ENCODE results near the gene SPRYD7.
"Not testable (repeated sequence)": the region's sequence is repeated elsewhere in the genome, so short reads cannot be mapped to it uniquely, and the experiment has no call there.

Gene SPRYD7

GRCh38 chr13:49936075-49936967, at the start of gene SPRYD7:
Gene SPRYD7, minus strand, starts transcription at chr13:49936340. Its CDS starts 105 bp downstream, at chr13:49936235.
- DNase-seq (ENCODE audit: extremely low spot score, insufficient read length, low read depth) (peak; percentile 91), FAIRE-seq (peak; percentile 97)

GRCh38 chr13:49985129-49985528, 49.0 kb upstream of the SPRYD7 start:
- no peak for FAIRE-seq
- DNase-seq (ENCODE audit: extremely low spot score, insufficient read length, low read depth) = no peak

- no peak for DNase-seq (ENCODE audit: extremely low spot score, insufficient read length, low read depth)
Measured at GRCh38 chr13:49980266-49980665, 44.1 kb upstream of the SPRYD7 start.

GRCh38 chr13:49977992-49978391, 41.9 kb upstream of the SPRYD7 start:
- no peak for DNase-seq (ENCODE audit: extremely low spot score, insufficient read length, low read depth)
- no peak for FAIRE-seq

More at GRCh38 chr13:49980266-49980665, 44.1 kb upstream of the SPRYD7 start:
- no peak for FAIRE-seq

GRCh38 chr13:49976314-49977258, 40.4 kb upstream of the SPRYD7 start:
- FAIRE-seq (peak; percentile 94), DNase-seq (ENCODE audit: extremely low spot score, insufficient read length, low read depth) (peak; percentile 49)

GRCh38 chr13:49975826-49976225, 39.7 kb upstream of the SPRYD7 start:
- DNase-seq (ENCODE audit: extremely low spot score, insufficient read length, low read depth) (no peak), FAIRE-seq (no peak)

GRCh38 chr13:49972709-49973108, 36.6 kb upstream of the SPRYD7 start:
- no peak for FAIRE-seq

GRCh38 chr13:49967456-49967855, 31.3 kb upstream of the SPRYD7 start:
- no peak for FAIRE-seq
- no peak for DNase-seq (ENCODE audit: extremely low spot score, insufficient read length, low read depth)

More at GRCh38 chr13:49972709-49973108, 36.6 kb upstream of the SPRYD7 start:
- DNase-seq (ENCODE audit: extremely low spot score, insufficient read length, low read depth) = no peak

GRCh38 chr13:49958321-49958720, 22.2 kb upstream of the SPRYD7 start:
- no peak for FAIRE-seq
- DNase-seq (ENCODE audit: extremely low spot score, insufficient read length, low read depth) = no peak

GRCh38 chr13:49956131-49956530, 20.0 kb upstream of the SPRYD7 start:
- DNase-seq (ENCODE audit: extremely low spot score, insufficient read length, low read depth) (no peak), FAIRE-seq (no peak)

- FAIRE-seq = no peak
- no peak for DNase-seq (ENCODE audit: extremely low spot score, insufficient read length, low read depth)
Measured at GRCh38 chr13:49954674-49955455, 18.7 kb upstream of the SPRYD7 start.

- FAIRE-seq (no peak), DNase-seq (ENCODE audit: extremely low spot score, insufficient read length, low read depth) (no peak)
Measured at GRCh38 chr13:49953560-49953959, 17.4 kb upstream of the SPRYD7 start.

- DNase-seq (ENCODE audit: extremely low spot score, insufficient read length, low read depth) (no peak), FAIRE-seq (no peak)
Measured at GRCh38 chr13:49951754-49952535, 15.8 kb upstream of the SPRYD7 start.

GRCh38 chr13:49948777-49949270, 12.7 kb upstream of the SPRYD7 start:
- DNase-seq (ENCODE audit: extremely low spot score, insufficient read length, low read depth) = not testable (repeated sequence)

GRCh38 chr13:49939321-49939720, 3.2 kb upstream of the SPRYD7 start:
- FAIRE-seq (no peak), DNase-seq (ENCODE audit: extremely low spot score, insufficient read length, low read depth) (no peak)

More at GRCh38 chr13:49948777-49949270, 12.7 kb upstream of the SPRYD7 start:
- FAIRE-seq = not testable (repeated sequence)

- no peak for FAIRE-seq
Measured at GRCh38 chr13:49938921-49939320, 2.8 kb upstream of the SPRYD7 start.

GRCh38 chr13:49938314-49938713, 2.2 kb upstream of the SPRYD7 start:
- DNase-seq (ENCODE audit: extremely low spot score, insufficient read length, low read depth) (no peak), FAIRE-seq (no peak)

More at GRCh38 chr13:49938921-49939320, 2.8 kb upstream of the SPRYD7 start:
- DNase-seq (ENCODE audit: extremely low spot score, insufficient read length, low read depth) = no peak

- peak; percentile 5 for FAIRE-seq
- no peak for DNase-seq (ENCODE audit: extremely low spot score, insufficient read length, low read depth)
Measured at GRCh38 chr13:49936968-49937273, 781 bp upstream of the SPRYD7 start.

All from GM18507 (cell line).